GM21786 (cell line): ENCODE measurements around the gene TNFRSF13B.
"Not testable (repeated sequence)": the region's sequence is repeated elsewhere in the genome, so short reads cannot be mapped to it uniquely, and the experiment has no call there.

ENCODE experiments used
- ATAC-seq: cut with Tn5 transposase; IDR thresholded peaks from one replicate; pipeline ENCODE4 v1.9.1; 2021; ENCODE audit not compliant: unreplicated experiment

TNFRSF13B gene

DNA sequence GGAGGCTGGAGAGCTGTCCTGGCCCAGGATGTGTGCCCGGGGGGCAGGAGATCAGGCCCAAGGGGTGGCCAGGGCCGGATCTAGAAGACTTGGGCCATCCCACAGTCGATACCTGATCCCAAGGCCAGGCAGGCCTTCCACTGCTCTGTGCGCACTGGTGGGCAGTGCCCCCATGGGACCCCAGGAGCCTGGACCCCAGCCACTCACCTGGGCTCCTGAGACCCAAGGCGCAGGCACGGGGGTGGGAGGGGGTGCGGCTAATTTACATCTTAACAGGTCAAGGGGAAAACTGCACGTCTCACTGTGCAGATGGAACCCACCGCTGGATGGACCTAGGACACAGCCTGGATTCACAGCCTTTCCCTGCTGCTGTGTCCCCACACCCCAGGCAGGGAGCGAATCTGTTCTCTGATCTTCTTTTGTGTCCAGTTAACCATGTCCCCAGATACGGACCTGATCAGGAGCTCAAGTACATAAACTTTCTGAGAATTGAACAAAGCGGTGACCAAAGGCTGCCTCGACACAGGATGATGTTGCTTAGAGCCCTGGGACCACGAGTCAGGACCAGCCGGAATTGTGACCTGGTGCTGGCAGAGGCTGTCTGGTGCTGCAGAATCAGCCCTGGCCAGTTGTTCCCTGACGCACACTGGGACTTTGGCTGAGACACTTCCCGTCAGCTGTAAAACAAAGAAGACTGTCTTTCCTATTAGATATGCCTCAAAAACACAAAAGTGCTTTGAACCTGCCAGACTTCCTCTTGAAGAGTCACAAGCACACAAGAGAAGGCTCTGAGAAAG, 60.6 kb downstream of the TNFRSF13B start:
- no peak for ATAC-seq

- ATAC-seq = no peak
Measured at GRCh38 chr17:16910341-16910740, 61.6 kb downstream of the TNFRSF13B start.

DNA sequence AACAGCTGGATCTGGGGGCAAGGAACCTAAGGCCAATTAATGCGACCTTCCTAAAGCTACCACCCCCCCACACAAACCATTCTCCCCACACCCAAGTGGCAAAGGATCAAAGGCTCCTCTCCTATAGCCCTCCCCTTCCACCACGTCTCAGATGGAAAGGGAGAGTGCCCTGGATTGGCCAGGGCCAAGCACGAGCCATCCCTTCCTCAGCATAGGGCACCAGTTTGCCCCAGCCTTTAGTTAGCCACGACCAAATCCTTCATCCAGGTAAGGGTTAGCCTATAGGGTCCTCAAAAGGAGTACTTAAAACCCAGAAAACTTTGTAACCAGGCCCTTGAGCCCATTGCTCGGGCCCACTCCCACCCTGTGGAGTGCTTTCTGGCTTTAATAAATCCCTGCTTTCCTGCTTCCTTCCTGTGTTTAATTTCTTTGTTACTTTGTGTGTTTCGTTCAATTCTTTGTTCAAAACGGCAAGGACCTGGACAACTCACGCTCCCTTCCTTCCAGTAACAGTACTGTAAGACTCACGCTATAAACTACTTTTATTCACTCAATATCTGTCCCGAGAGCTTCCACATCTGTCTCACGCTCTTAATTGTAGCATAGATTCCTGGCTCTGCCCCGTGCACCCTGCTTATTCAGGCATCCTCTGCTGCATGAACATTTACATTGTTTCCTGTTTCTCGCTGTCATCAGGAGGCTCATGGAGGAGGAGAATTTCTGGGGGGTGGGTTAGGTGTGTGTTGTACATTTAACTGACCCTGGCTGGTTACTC, 62.3 kb downstream of the TNFRSF13B start:
- ATAC-seq = no peak

GRCh38 chr17:16908273-16908672, 63.6 kb downstream of the TNFRSF13B start:
- ATAC-seq = no peak

GRCh38 chr17:16906680-16907079, 65.2 kb downstream of the TNFRSF13B start:
- ATAC-seq = no peak

- no peak for ATAC-seq
Measured at GRCh38 chr17:16905593-16906191, 66.2 kb downstream of the TNFRSF13B start.

- ATAC-seq = not testable (repeated sequence)
Measured at GRCh38 chr17:16903070-16903469, 68.8 kb downstream of the TNFRSF13B start.

DNA sequence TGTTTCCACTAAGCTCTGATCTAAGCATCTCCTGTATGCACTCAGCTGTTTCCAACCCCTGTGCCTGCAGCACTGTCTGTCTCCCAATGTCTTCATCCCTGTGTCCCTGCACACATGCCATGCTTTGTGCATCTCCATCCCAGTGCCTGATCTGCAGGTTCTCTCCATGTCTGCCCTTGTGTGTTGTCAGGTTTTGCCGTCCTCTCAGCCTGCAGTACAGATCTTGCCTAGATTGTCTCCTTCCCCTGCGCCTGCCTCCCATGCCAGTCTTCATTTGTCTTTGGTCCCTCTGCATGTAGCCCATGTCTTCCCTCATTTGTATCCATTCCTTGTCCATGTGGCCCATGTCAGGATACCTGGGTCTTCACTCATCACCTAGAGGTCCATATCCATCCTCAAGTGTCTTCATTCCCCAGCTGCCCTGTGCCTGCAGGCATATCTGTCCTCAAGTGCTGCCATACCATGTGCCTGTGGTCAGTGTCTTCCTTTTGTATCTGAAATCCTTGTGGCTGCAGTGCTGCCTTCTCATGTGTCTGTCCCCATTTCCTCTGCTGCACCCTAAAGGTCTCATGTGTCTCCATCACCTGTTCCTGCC, 71.5 kb downstream of the TNFRSF13B start:
- no peak for ATAC-seq

- ATAC-seq = not testable (repeated sequence)
Measured at GRCh38 chr17:16897211-16897896, 74.6 kb downstream of the TNFRSF13B start.

DNA sequence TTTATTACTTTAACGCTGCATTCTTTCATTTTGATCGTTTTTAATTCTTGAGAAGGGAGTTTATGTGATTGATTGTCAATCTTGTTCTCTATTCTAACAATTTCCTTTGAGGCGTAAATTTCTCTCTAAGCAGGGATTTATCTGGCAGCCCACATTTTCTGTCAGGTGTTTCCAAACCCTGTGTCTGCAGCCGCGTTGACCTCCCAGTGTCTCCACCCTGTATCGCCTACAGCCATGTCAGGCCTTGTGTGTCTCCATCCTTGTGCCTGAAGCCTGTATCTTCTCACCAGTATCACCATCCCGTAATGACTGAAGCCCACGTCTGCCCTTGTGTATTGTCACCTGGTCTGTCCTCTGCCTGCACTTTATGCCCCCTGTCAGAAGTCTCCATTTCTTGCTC, 75.7 kb downstream of the TNFRSF13B start:
- ATAC-seq = not testable (repeated sequence)

DNA sequence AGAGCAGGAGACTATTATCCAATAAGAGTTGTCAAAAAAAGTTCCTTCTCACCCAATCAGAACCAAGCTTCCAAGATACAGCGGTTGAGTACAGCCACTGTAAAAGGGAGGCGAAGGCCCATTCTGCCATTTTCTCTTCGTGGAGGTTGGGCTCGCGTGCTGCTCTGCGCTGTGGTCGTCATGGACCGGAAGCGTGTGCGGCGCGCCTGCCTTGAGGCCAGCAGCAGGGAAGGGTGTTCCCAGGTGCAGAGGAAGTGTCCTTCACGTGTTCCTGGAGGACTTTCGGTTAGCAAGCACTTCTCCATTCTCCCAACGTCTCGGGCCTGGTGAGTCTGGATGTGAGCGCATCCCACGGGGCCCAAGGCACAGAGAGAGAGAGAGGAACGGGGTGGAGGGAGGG, 78.4 kb downstream of the TNFRSF13B start:
- ATAC-seq = not testable (repeated sequence)

DNA sequence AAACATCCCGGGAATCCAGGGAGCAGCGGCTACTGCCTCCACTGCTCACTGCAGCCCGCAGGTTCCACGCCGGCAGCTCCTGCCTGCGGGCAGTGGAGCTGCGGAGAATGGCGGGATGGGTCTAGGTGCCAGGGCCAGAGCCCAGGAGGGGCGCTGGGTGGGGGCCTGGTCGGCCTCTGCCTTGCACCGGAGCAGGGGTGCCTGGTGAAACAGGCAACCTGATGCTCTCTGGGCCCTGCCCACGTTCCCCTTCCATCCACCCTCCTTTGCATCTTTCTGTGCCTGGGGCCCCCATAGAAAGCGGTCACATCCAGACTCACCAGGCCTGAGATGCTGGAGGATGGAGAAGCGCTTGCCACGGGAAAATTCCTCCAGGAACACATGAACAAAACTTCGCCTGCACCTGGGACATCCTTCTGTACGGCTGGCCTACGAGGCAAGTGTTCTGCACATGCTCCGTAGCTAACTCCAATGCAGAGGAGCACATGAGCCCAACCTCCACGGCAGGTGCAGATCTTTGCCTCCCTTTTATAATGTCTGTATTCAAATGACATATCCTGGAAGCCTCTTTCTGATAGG, 79.0 kb downstream of the TNFRSF13B start:
- ATAC-seq = not testable (repeated sequence)

GRCh38 chr17:16889088-16889465, 82.8 kb downstream of the TNFRSF13B start:
- ATAC-seq = no peak
